ENCODE measurements around the gene SNX9. TPM values are rescaled to one million over a fixed set of nuclear protein-coding genes. Genes with fewer than 3 reads are reported as not detected.

SNX9 gene
- total and polyA plus RNA-seq, 2 donors (not counting 1 experiment from before 2014, with no cell fraction given) = 10.0 to 50.7 TPM

- 100% methylated on average over 2 of the region's 4 CpGs for WGBS (ENCODE audit: insufficient coverage)
- Mint-ChIP-seq H3K9me3 (ENCODE audit: insufficient read depth) (no peaks in the 10 kb centered on the region), H3K27me3 (peaks cover 9% of the 10 kb centered on the region), H3K4me1 (peaks cover 20% of the 10 kb centered on the region), H3K4me3 (no peak overlapping the region), H3K27ac (no peak overlapping the region)
- Histone ChIP-seq H3K36me3 (replicated peaks in 1 of 2; ENCODE audit: control extremely low read depth in 1 of 2, control insufficient read depth in 1 of 2, extremely low read depth in 1 of 2, insufficient read depth in 2 of 2, low read length in 1 of 2) (no peaks in the 10 kb centered on the region), H3K27ac (ENCODE audit: low read length in 2 of 2) (no peak overlapping the region), H3K4me3 (ENCODE audit: control extremely low read depth in 1 of 5, extremely low read depth in 1 of 5, insufficient read depth in 1 of 5, low read depth in 2 of 5, low read length in 4 of 5) (no peak overlapping the region), H4K20me1 (ENCODE audit: control insufficient read depth, insufficient read depth, low read length, poor library complexity, severe bottlenecking) (no peaks in the 10 kb centered on the region), H3K79me2 (ENCODE audit: control insufficient read depth, insufficient read depth, low read length) (no peaks in the 10 kb centered on the region), H3K4me2 (replicated peaks; ENCODE audit: low read depth, low read length, poor library complexity, severe bottlenecking) (no peak overlapping the region), H3K9ac (ENCODE audit: low read length) (no peak overlapping the region), H3K27me3 (replicated peaks in 1 of 4; ENCODE audit: control extremely low read depth in 1 of 4, control insufficient read depth in 3 of 4, insufficient read depth in 4 of 4, low read length in 3 of 4) (no peaks in the 10 kb centered on the region), H2AFZ (ENCODE audit: insufficient read depth, low read depth, low read length, poor library complexity, severe bottlenecking) (no peak overlapping the region), H3K4me1 (ENCODE audit: control insufficient read depth in 2 of 2, insufficient read depth in 2 of 2, low read length in 2 of 2) (peaks cover 0 to 12% of the 10 kb centered on the region in 2 donors), H3K9me3 (ENCODE audit: control extremely low read depth in 1 of 3, control insufficient read depth in 2 of 3, insufficient read depth in 1 of 3, low read length in 2 of 3) (peaks cover 0 to 15% (median 4%) of the 10 kb centered on the region in 3 donors)
- DNase-seq = no peak
- ChIA-PET POLR2A (no interaction called here), CTCF (interaction anchor here (0.8 kb wide), 1 partner anchor 170 kb away, joined by 3 read pairs; no protein-coding TSS in a partner anchor)
- TF ChIP-seq, protein P1, sequence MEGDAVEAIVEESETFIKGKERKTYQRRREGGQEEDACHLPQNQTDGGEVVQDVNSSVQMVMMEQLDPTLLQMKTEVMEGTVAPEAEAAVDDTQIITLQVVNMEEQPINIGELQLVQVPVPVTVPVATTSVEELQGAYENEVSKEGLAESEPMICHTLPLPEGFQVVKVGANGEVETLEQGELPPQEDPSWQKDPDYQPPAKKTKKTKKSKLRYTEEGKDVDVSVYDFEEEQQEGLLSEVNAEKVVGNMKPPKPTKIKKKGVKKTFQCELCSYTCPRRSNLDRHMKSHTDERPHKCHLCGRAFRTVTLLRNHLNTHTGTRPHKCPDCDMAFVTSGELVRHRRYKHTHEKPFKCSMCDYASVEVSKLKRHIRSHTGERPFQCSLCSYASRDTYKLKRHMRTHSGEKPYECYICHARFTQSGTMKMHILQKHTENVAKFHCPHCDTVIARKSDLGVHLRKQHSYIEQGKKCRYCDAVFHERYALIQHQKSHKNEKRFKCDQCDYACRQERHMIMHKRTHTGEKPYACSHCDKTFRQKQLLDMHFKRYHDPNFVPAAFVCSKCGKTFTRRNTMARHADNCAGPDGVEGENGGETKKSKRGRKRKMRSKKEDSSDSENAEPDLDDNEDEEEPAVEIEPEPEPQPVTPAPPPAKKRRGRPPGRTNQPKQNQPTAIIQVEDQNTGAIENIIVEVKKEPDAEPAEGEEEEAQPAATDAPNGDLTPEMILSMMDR (IDR thresholded peaks at IDR 0.05) = no peak
- no peak for TF ChIP-seq EZH2 (IDR thresholded peaks at IDR 0.05; ENCODE audit: borderline replicate concordance, insufficient read depth, low read depth, low read length, poor library complexity, severe bottlenecking)
- intact Hi-C loops (cut with micrococcal nuclease) = no loop called here
- ATAC-seq (ENCODE audit: low read depth) = no peak
Observed at GRCh38 chr6:157777344-157777743, 45.7 kb upstream of the SNX9 start.

- no peak overlapping the region for H3K9ac ChIP-seq (ENCODE audit: low read length)
- H3K4me1 ChIP-seq (ENCODE audit: control insufficient read depth in 2 of 2, insufficient read depth in 2 of 2, low read length in 2 of 2) = peaks cover 0 to 2% of the 10 kb centered on the region in 2 donors
- H3K9me3 ChIP-seq (ENCODE audit: control extremely low read depth in 1 of 3, control insufficient read depth in 2 of 3, insufficient read depth in 1 of 3, low read length in 2 of 3) = peaks cover 0 to 19% (median 4%) of the 10 kb centered on the region in 3 donors
- 91% methylated on average over 3 of the region's 4 CpGs for WGBS (ENCODE audit: insufficient coverage)
- no peaks in the 10 kb centered on the region for H3K79me2 ChIP-seq (ENCODE audit: control insufficient read depth, insufficient read depth, low read length)
- TF ChIP-seq EZH2 (IDR thresholded peaks at IDR 0.05; ENCODE audit: borderline replicate concordance, insufficient read depth, low read depth, low read length, poor library complexity, severe bottlenecking) = no peak
- TF ChIP-seq, protein P1 (IDR thresholded peaks at IDR 0.05) = no peak
- no peaks in the 10 kb centered on the region for H4K20me1 ChIP-seq (ENCODE audit: control insufficient read depth, insufficient read depth, low read length, poor library complexity, severe bottlenecking)
- Mint-ChIP-seq H3K9me3 (ENCODE audit: insufficient read depth) (no peaks in the 10 kb centered on the region), H3K27me3 (peaks cover 6% of the 10 kb centered on the region), H3K4me3 (no peak overlapping the region), H3K4me1 (peaks cover 7% of the 10 kb centered on the region), H3K27ac (no peak overlapping the region)
- CTCF ChIA-PET = no interaction called here
- ATAC-seq (ENCODE audit: low read depth) = no peak
- H3K36me3 ChIP-seq (replicated peaks in 1 of 2; ENCODE audit: control extremely low read depth in 1 of 2, control insufficient read depth in 1 of 2, extremely low read depth in 1 of 2, insufficient read depth in 2 of 2, low read length in 1 of 2) = no peaks in the 10 kb centered on the region
- H3K27me3 ChIP-seq (replicated peaks in 1 of 4; ENCODE audit: control extremely low read depth in 1 of 4, control insufficient read depth in 3 of 4, insufficient read depth in 4 of 4, low read length in 3 of 4) = no peaks in the 10 kb centered on the region
- no peak overlapping the region for H3K4me2 ChIP-seq (replicated peaks; ENCODE audit: low read depth, low read length, poor library complexity, severe bottlenecking)
- no peak for DNase-seq
- POLR2A ChIA-PET = no interaction called here
- no peak overlapping the region for H3K27ac ChIP-seq (ENCODE audit: low read length in 2 of 2)
- intact Hi-C loops (cut with micrococcal nuclease) = no loop called here
- H3K4me3 ChIP-seq (ENCODE audit: control extremely low read depth in 1 of 5, extremely low read depth in 1 of 5, insufficient read depth in 1 of 5, low read depth in 2 of 5, low read length in 4 of 5) = no peak overlapping the region
- no peak overlapping the region for H2AFZ ChIP-seq (ENCODE audit: insufficient read depth, low read depth, low read length, poor library complexity, severe bottlenecking)
Observed at GRCh38 chr6:157778719-157779118, 44.3 kb upstream of the SNX9 start.

Measured in B cell (primary cell).